HG03575 (cell line): ENCODE results near the gene SCUBE1.

Experiments used
- ATAC-seq: cut with Tn5 transposase; IDR thresholded peaks from one replicate; pipeline ENCODE4 v1.9.1; 2021; ENCODE audit not compliant: unreplicated experiment, insufficient number of reproducible peaks, low FRiP score; ENCODE audit errors: extremely low read depth

SCUBE1 gene

GRCh38 chr22:43159484-43160178 is 183.5 kb downstream of the SCUBE1 start:
- no peak for ATAC-seq

GRCh38 chr22:43158778-43159483 is 184.2 kb downstream of the SCUBE1 start:
- no peak for ATAC-seq

GRCh38 chr22:43157874-43158546 is 185.2 kb downstream of the SCUBE1 start:
- ATAC-seq: no peak

- no peak for ATAC-seq
Measured at GRCh38 chr22:43156413-43156812, 186.8 kb downstream of the SCUBE1 start.

- no peak for ATAC-seq
Measured at GRCh38 chr22:43155789-43156188, 187.4 kb downstream of the SCUBE1 start.

GRCh38 chr22:43154887-43155536 is 188.2 kb downstream of the SCUBE1 start:
- ATAC-seq: no peak

- ATAC-seq: no peak
Measured at GRCh38 chr22:43153899-43154298, 189.3 kb downstream of the SCUBE1 start.

- no peak for ATAC-seq
Measured at GRCh38 chr22:43152357-43153071, 190.7 kb downstream of the SCUBE1 start.

DNA sequence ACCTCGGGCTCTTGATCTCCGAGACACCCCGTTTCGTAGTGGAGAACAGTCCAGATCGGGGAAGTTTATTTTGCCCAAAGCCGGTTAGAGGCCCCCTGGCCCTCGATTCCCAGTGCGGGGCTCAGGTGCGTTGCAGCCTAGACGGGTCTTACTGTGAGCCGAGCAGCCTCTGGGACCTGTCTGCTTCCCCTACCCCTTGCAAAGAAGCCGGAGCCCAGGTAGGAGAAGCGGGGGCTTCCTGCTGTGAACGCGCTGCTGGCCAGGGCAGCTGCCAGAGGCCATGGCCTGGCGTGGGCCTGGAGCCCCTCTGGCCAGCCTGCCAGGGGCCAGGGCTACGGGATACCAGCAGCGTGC is 191.2 kb downstream of the SCUBE1 start:
- ATAC-seq: no peak

DNA sequence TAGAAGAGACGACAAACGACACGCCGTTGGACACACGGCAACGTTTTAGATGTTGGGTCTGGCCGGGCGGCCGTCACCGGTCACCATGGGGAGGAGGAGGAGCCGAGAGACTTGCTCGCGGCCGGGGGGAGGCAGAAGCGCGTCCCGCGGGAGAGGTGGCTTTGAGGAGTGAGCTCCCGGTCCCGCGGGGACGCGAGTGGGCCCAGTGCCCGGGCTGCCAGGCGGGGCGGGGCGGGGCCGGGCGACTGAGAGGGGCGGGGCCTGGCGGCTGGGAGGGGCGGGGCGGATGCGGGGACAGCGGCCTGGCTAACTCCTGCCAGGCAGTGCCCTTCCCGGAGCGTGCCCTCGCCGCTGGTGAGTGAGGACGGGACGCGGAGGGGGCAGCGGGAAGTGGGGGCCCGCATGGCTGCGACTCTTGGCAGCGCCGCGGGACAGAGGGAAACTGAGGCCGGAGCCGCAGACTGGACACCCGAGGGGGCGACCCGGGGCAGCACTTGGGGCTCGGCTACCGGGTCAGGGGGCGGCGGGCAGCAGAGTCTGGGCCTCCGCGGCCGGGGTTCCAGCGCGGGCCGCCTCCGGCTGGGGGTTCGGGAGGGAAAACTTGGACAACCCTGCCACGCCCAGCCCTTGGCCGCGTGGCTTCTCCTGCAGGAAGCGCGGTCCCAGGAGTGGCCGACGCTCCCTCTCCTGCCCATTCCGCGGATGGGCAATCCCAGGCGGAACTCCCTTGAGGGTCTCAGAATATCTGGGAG is 191.7 kb downstream of the SCUBE1 start, which contains the start of gene TSPO:
Gene TSPO, plus strand, starts transcription at position 309 of the 752 bp plus-strand sequence. CDS start 7,680 bp downstream, outside the sequence.
- no peak for ATAC-seq

GRCh38 chr22:43150731-43151206 is 192.4 kb downstream of the SCUBE1 start:
- no peak for ATAC-seq

GRCh38 chr22:43148581-43148980 is 194.6 kb downstream of the SCUBE1 start:
- no peak for ATAC-seq

- ATAC-seq: no peak
Measured at GRCh38 chr22:43147821-43148220, 195.4 kb downstream of the SCUBE1 start.
